Stimulated activated CD8-positive, alpha-beta memory T cell treated with anti-CD3 and anti-CD28 coated beads, Interleukin-4, amount 100 ng/mL, for 48 hours (primary cell): ENCODE measurements around the gene REPS2.

Source experiments
- DNase-seq: peaks from one replicate; pipeline ENCODE4 v3.0.0-alpha.2; 2020

REPS2 gene

GRCh38 chrX:17007134-17007768 is 60.8 kb downstream of the REPS2 start:
- DNase-seq, result no peak

- DNase-seq, result no peak
Observed at GRCh38 chrX:17009856-17010625, 63.6 kb downstream of the REPS2 start.

GRCh38 chrX:17012465-17012864 is 66.0 kb downstream of the REPS2 start:
- no peak for DNase-seq

GRCh38 chrX:17014216-17014615 is 67.8 kb downstream of the REPS2 start:
- DNase-seq, result no peak

- DNase-seq, result no peak
Observed at GRCh38 chrX:17017134-17017533, 70.7 kb downstream of the REPS2 start.

- no peak for DNase-seq
Observed at GRCh38 chrX:17020356-17020755, 73.9 kb downstream of the REPS2 start.

GRCh38 chrX:17020851-17021821 is 74.7 kb downstream of the REPS2 start:
- no peak for DNase-seq

- DNase-seq, result no peak
Observed at GRCh38 chrX:17021851-17022604, 75.6 kb downstream of the REPS2 start.

GRCh38 chrX:17023661-17024060 is 77.2 kb downstream of the REPS2 start:
- no peak for DNase-seq

GRCh38 chrX:17024886-17025285 is 78.4 kb downstream of the REPS2 start:
- DNase-seq, result no peak

- no peak for DNase-seq
Observed at GRCh38 chrX:17025621-17026302, 79.3 kb downstream of the REPS2 start.

- no peak for DNase-seq
Observed at GRCh38 chrX:17027931-17028330, 81.5 kb downstream of the REPS2 start.

GRCh38 chrX:17028356-17028755 is 81.9 kb downstream of the REPS2 start:
- no peak for DNase-seq

GRCh38 chrX:17030092-17030491 is 83.6 kb downstream of the REPS2 start:
- no peak for DNase-seq

- DNase-seq, result no peak
Observed at GRCh38 chrX:17030580-17031270, 84.3 kb downstream of the REPS2 start.

GRCh38 chrX:17031827-17032226 is 85.4 kb downstream of the REPS2 start:
- DNase-seq, result no peak

- DNase-seq, result no peak
Observed at GRCh38 chrX:17032351-17032750, 85.9 kb downstream of the REPS2 start.

GRCh38 chrX:17033225-17033624 is 86.8 kb downstream of the REPS2 start:
- no peak for DNase-seq

GRCh38 chrX:17035111-17035510 is 88.7 kb downstream of the REPS2 start:
- no peak for DNase-seq

- no peak for DNase-seq
Observed at GRCh38 chrX:17036171-17036961, 89.9 kb downstream of the REPS2 start.

GRCh38 chrX:17038277-17038676 is 91.8 kb downstream of the REPS2 start:
- no peak for DNase-seq
